ENCODE results near the gene PCF11.
"Not testable (repeated sequence)": the region's sequence is repeated elsewhere in the genome, so short reads cannot be mapped to it uniquely, and the experiment has no call there.

Gene PCF11

DNA sequence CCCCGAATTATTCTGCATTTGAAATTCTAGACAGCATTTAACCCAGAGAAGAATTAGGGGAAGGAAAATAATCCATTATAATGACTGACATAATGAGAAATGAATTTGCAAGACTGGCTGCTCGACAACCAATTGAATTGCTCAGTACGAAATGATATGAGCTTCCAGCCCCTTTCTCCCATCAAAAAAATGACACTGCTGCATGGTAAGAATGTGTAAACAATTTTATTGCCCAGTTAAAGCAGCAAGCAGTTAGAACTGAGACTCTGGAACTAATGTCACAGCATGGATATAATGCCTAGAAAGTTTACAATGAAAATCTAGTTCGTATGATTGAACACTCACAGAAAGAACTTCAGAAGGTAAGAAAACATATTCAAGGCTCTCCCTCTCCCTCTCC is 24.7 kb upstream of the PCF11 start:
- Mint-ChIP-seq H3K27me3 (no peaks in the 10 kb centered on the region), H3K9me3 (no peaks in the 10 kb centered on the region), H3K36me3 (ENCODE audit: low read depth) (no peaks in the 10 kb centered on the region), H3K27ac (no peak overlapping the region), H3K4me3 (no peak overlapping the region), H3K4me1 (ENCODE audit: low read depth) (no peaks in the 10 kb centered on the region)
- DNase-seq = no peak

DNA sequence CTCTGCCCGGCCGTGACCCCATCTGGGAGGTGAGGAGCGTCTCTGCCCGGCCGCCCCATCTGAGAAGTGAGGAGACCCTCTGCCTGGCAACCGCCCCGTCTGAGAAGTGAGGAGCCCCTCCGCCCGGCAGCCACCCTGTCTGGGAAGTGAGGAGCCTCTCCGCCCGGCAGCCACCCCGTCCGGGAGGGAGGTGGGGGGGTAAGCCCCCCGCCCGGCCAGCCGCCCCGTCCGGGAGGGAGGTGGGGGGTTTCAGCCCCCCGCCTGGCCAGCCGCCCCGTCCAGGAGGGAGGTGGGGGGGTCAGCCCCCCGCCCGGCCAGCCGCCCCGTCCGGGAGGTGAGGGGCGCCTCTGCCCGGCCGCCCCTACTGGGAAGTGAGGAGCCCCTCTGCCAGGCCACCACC is 23.7 kb upstream of the PCF11 start:
- not testable (repeated sequence) for H3K9me3 Mint-ChIP-seq; H3K27me3 Mint-ChIP-seq; H3K4me1 Mint-ChIP-seq (ENCODE audit: low read depth); H3K4me3 Mint-ChIP-seq; H3K27ac Mint-ChIP-seq; H3K36me3 Mint-ChIP-seq (ENCODE audit: low read depth); DNase-seq

DNA sequence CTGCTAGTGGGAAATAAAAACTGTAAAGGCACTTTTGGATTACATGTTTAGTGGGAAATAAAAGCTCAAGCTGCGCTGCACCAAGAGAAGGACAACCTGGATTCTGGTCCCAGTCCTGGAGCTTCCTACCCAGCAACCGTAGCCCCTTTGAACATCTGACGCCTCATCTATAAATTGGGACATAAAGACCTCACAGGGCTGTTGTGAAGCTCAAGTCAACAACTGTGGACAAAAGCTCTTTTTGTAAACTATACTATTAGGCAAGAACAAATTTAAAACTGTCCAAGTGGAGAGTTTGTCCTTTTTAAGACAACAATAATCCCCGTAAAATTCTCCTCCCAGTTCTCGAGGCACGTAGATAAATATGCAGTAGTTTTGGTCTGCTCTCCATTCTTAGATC is 17.6 kb upstream of the PCF11 start:
- H3K27me3 Mint-ChIP-seq = no peaks in the 10 kb centered on the region
- H3K9me3 Mint-ChIP-seq = no peaks in the 10 kb centered on the region
- DNase-seq = no peak
- no peak overlapping the region for H3K27ac Mint-ChIP-seq
- no peaks in the 10 kb centered on the region for H3K4me1 Mint-ChIP-seq (ENCODE audit: low read depth)
- H3K36me3 Mint-ChIP-seq (ENCODE audit: low read depth) = no peaks in the 10 kb centered on the region
- no peak overlapping the region for H3K4me3 Mint-ChIP-seq

DNA sequence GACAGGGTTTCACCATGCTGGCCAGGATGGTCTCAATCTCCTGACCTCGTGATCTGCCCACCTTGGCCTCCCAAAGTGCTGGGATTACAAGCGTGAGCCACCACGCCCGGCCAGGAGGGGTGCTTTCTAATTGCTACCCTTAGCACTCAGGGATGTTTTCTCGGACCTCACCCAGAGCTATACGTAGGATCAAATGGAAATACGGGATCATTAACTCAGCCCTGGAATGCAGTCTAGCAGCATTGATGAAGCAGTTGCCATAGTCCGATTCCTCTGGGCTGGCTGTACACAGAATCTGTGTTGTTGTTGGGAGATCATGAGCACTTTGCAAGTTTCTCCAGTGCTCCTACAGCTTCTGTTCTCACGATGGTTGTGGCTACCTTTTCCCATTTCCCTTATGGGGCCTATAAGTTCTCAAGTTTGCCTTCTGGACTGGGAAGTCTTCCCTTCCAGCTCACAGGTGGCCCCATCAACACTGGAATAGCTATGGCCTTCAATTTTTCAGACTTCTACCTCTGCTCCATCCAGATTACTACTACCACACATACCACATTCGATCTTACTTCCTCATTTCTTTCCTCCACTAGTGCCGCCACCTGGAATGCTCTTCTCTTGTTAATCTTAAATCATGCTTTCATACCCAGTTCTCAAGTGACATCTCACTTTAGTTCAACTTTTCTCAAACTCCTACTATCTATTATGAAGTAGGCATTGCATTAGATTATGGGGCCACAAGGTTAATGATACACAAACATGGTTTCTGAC is 16.1 kb upstream of the PCF11 start:
- Mint-ChIP-seq H3K4me1 (ENCODE audit: low read depth) (no peaks in the 10 kb centered on the region), H3K4me3 (no peak overlapping the region), H3K9me3 (no peaks in the 10 kb centered on the region), H3K36me3 (ENCODE audit: low read depth) (no peaks in the 10 kb centered on the region), H3K27ac (no peak overlapping the region), H3K27me3 (no peaks in the 10 kb centered on the region)
- DNase-seq = no peak

DNA sequence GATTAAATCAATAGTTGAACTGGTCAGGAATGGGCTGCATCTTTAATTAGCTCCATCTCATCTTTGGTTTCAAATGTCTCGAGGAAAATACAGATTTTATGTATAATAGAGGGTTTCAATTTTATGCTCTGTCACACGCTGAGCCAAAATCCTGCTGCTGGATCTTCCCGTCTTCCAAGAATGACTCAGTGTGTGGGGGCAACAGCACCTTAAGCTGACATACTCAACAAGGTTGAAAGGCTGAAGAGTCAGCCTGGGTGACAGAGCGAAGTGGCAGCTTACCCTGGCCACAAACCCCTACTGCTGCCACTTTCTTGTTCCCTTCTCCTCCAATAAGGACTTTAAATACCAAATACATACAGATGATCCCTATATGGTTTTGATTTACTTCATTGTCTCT is 9.0 kb upstream of the PCF11 start:
- H3K36me3 Mint-ChIP-seq (ENCODE audit: low read depth) = no peaks in the 10 kb centered on the region
- no peak overlapping the region for H3K4me3 Mint-ChIP-seq
- H3K27ac Mint-ChIP-seq = no peak overlapping the region
- DNase-seq = no peak
- no peaks in the 10 kb centered on the region for H3K9me3 Mint-ChIP-seq
- H3K27me3 Mint-ChIP-seq = no peaks in the 10 kb centered on the region
- peaks cover 4% of the 10 kb centered on the region for H3K4me1 Mint-ChIP-seq (ENCODE audit: low read depth)

DNA sequence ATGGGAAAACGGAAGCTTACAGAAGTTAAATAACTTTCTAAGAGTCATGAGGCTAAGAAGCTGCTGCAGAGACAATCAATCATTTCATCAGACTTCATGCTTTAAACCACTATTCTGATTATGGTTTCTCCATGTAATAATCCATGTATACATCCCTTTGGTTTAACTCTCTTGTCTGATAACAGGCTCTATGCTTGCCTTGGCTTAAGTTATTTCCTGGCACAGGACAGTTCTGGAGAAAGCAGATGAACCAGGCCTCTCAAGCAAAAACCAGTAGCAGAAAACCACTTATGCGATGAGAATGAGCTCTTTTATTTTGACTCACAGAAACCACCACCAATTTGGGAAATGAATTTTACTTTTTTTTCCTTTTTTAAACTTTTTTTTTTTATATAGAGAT is 6.5 kb upstream of the PCF11 start:
- Mint-ChIP-seq H3K27me3 (no peaks in the 10 kb centered on the region), H3K9me3 (no peaks in the 10 kb centered on the region), H3K36me3 (ENCODE audit: low read depth) (no peaks in the 10 kb centered on the region), H3K4me3 (no peak overlapping the region), H3K27ac (no peak overlapping the region), H3K4me1 (ENCODE audit: low read depth) (peaks cover 9% of the 10 kb centered on the region)
- DNase-seq = no peak

DNA sequence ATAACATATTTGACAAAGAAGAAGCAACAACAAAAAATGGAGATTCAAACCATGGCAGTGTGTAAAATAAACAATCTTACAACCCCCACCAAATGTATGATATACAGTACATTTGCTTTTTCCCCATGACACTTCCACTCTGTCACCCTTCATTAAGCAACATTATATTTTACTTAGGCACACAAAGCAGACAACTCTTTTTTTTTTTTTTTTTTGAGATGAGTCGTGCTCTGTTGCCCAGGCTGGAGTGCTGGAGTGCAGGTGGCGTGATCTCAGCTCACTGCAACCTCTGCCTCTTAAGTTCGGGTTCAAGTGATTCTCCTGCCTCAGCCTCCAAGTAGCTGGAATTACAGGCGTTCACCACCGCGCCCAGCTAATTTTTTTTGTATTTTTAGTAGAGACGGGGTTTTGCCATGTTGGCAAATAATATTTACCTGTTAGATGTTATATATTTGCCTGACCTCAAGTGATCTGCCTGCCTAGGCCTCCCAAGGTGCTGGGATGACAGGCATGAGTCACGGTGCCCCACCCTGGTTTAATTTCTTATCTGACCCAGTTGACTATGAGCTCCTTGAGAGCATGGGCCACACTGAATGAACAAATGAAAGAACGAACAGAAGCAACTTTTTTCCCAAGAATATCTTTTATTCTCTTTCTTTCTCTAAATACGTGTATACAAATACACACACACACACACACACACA is 5.5 kb upstream of the PCF11 start:
- no peaks in the 10 kb centered on the region for H3K27me3 Mint-ChIP-seq
- H3K9me3 Mint-ChIP-seq = no peaks in the 10 kb centered on the region
- no peak overlapping the region for H3K4me3 Mint-ChIP-seq

DNA sequence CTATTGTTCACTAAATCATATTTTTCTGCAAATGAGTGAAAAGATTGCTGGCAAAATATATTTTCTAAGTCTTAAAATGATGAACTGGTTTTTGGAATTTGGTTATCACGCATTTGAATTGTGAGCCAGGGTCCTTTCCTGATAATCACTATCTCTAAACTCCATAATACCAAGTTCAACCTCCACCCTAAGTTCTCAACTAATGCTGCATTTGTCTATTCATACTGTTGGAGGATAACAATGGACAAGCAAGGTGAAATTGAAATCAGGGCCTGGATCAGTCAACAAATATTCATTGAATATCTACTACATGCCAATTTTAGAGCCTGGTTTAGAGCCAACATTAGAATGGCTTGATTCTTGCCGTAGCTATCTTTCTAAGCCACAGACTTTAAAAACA is 4.7 kb upstream of the PCF11 start:
- no peaks in the 10 kb centered on the region for H3K27me3 Mint-ChIP-seq
- H3K36me3 Mint-ChIP-seq (ENCODE audit: low read depth) = peaks cover 10% of the 10 kb centered on the region
- no peak for DNase-seq
- H3K9me3 Mint-ChIP-seq = no peaks in the 10 kb centered on the region
- no peak overlapping the region for H3K4me3 Mint-ChIP-seq
- H3K27ac Mint-ChIP-seq = no peak overlapping the region
- H3K4me1 Mint-ChIP-seq (ENCODE audit: low read depth) = peaks cover 13% of the 10 kb centered on the region

More for the DNA sequence above, 5.5 kb upstream of the PCF11 start:
- Mint-ChIP-seq H3K27ac (no peak overlapping the region), H3K4me1 (ENCODE audit: low read depth) (peaks cover 13% of the 10 kb centered on the region), H3K36me3 (ENCODE audit: low read depth) (peaks cover 5% of the 10 kb centered on the region)
- DNase-seq = no peak

DNA sequence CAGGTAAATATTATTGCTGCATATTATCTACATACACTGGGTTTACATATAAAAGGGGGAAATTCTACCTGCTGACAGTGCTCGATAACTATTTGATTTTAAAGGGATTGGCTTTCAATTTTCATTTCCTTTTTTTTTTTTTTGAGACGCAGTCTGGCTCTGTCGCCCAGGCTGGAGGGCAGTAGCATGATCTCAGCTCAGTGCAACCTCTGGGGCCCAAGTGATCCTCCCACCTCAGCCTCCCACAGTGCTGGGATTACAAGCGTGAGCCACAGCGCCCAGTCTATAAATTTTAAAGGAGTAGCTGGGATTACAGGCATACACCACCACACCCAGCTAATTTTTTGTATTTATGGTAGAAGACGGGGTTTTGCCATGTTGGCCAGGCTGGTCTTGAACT is 3.2 kb upstream of the PCF11 start:
- H3K9me3 Mint-ChIP-seq = no peaks in the 10 kb centered on the region
- no peaks in the 10 kb centered on the region for H3K27me3 Mint-ChIP-seq
- peaks cover 24% of the 10 kb centered on the region for H3K36me3 Mint-ChIP-seq (ENCODE audit: low read depth)
- no peak overlapping the region for H3K27ac Mint-ChIP-seq
- peaks cover 13% of the 10 kb centered on the region for H3K4me1 Mint-ChIP-seq (ENCODE audit: low read depth)
- no peak overlapping the region for H3K4me3 Mint-ChIP-seq
- DNase-seq = no peak

DNA sequence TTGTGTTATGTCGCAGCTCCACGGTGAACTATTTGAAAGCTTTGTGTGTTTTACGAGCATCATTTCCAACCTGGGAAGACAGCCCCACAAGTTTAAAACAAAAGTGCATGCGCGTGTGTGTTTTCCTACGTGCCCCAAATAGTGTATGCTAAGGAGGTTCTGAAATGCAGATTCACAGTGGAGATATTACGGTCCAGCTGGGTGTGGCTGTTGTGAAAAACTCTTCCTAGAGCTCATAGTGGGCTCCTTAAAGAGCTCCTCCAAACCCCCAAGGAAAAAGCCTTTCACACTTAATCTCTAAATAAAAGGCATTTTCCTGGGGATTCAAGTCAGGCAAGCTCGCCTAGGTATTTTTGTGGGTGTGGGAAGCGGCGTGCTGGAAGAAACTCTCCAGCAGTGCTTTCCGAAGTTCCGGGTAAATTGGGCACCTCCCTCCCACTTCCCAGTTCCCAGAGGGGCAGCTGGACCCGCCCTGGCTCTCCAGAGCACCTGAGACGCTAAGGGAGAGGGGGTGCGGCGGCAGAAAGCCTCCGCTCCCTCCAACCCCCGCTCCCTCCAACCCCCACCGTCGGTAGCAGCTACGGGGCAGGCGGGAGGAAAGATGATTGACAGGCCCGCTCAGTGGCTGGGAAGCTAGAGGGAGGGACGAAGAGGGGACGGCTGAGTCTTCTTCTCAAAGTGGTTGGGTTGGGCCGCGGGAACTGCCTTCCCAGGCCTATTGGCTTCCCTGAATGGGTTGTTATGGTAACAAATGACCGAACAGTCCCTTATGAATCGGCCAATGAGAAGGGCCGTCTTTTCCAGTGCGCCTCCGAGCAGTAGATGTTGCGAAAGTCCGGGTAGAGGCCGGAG is 561 bp upstream of the PCF11 start:
- no peaks in the 10 kb centered on the region for H3K27me3 Mint-ChIP-seq
- DNase-seq = peak; percentile 96
- H3K9me3 Mint-ChIP-seq = no peaks in the 10 kb centered on the region
- peak overlapping the region; percentile 100 for H3K4me3 Mint-ChIP-seq
- H3K27ac Mint-ChIP-seq = peak overlapping the region; percentile 100
- peaks cover 50% of the 10 kb centered on the region for H3K36me3 Mint-ChIP-seq (ENCODE audit: low read depth)
- peaks cover 28% of the 10 kb centered on the region for H3K4me1 Mint-ChIP-seq (ENCODE audit: low read depth)

DNA sequence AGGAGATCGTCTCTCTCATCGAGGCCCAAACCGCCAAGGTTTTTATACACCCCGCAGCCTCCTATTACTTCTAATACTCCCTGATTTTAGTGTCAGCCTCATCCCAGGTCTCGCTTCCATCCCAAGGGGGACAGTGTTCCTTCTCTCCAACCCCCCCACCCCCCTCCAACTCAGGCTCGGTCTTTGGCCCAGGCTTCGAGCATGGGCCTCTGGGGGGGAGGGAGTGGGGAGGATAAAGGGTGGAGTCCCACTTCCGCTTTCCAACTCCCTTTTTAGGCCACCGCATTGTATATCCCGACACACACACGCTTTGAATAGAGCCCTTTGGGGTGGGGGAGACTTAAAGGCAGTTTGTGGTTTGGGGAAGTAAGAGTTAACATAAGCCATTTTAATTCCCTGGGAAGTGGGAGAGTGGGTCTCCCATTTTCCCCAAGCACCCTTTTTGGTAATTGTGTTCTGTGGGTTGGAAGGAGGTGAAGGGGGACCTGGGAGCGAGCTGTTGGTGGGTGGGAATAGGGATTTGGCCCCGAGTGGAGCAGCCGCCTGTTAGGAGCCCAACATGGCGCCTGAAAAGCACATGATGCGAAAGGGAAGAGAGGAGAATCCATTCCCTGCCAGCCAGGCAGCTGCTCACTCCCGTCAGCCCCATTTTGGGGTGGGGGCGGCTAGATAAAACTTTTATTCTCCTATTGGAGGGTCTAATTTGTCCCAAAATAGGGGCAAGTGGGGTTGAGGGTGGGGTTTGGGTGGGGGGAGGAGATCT is 844 bp downstream of the PCF11 start:
- H3K36me3 Mint-ChIP-seq (ENCODE audit: low read depth) = peaks cover 64% of the 10 kb centered on the region
- H3K27me3 Mint-ChIP-seq = no peaks in the 10 kb centered on the region
- peak; percentile 76 for DNase-seq
- H3K4me3 Mint-ChIP-seq = peak overlapping the region; percentile 100
- H3K9me3 Mint-ChIP-seq = no peaks in the 10 kb centered on the region
- peak overlapping the region; percentile 100 for H3K27ac Mint-ChIP-seq
- H3K4me1 Mint-ChIP-seq (ENCODE audit: low read depth) = peaks cover 42% of the 10 kb centered on the region

DNA sequence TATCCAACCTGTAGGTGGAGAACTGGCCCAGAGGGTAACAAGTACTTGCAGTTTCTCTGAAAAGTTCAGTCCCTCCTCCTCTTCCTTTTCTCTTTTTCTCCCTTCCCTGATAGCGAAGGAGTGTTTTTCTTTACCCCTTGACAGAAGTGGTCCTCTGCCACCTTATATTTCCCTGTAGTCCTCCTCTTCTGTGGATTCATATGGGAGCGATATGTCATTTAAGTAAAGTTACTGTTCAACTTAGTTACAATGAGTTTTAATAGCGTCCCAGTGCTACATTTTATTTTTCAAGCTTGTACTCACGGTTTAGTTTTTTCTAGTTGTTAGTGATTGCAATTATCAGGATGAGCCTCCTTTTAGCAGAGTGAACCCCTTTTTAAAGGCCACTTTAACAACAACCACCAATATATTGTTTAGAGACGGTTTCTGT is 1.4 kb downstream of the PCF11 start:
- peak overlapping the region; percentile 100 for H3K27ac Mint-ChIP-seq
- H3K36me3 Mint-ChIP-seq (ENCODE audit: low read depth) = peaks cover 69% of the 10 kb centered on the region
- no peak for DNase-seq
- peak overlapping the region; percentile 100 for H3K4me3 Mint-ChIP-seq
- H3K27me3 Mint-ChIP-seq = no peaks in the 10 kb centered on the region
- no peaks in the 10 kb centered on the region for H3K9me3 Mint-ChIP-seq
- H3K4me1 Mint-ChIP-seq (ENCODE audit: low read depth) = peaks cover 46% of the 10 kb centered on the region

DNA sequence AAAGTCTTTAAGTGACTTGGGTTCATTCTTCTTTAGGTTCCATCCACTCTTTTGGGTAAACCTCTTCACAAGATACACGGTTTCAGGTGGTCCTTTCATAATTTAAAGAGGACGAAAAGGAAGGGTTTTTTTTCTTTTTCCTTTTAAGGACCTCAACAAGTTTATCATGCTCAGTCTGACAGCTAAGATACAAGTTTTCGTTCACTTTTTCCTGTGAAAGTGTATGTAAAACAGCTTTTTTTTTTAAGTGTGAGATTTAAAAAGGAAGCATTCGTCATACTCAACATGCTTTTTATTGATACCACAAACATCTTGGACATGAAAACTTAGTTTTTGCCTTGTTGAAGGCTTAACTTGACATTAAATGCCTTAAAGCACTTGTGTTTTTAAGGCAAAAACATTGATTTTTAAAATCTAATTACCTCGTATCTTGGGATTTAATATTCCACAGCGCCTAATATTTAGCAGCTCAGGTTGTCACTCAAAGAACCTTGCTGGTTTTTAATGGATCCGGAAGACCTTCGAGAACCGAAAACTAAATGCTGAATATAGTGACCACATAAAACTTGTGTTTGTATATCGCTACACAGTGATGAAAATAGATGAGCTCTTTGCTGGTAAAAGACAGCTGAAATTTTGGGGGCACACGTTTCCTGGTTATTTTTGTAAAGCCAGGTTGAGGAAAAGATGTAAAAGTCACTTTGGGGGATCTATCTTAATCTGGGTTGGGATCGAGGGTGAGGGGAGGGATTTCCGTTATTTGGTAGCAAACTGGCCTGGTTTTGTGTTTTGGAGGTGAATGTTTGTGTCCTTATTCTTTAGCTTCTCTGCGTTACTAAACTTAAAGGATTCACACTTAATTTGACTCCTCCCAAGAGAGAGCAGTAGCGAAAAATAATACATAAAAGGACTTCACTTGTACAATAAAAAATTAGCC is 2.3 kb downstream of the PCF11 start:
- H3K4me1 Mint-ChIP-seq (ENCODE audit: low read depth) = peaks cover 51% of the 10 kb centered on the region
- DNase-seq = no peak

More for the DNA sequence above, 2.3 kb downstream of the PCF11 start:
- H3K4me3 Mint-ChIP-seq = peak overlapping the region; percentile 100
- no peaks in the 10 kb centered on the region for H3K9me3 Mint-ChIP-seq
- peak overlapping the region; percentile 100 for H3K27ac Mint-ChIP-seq
- no peaks in the 10 kb centered on the region for H3K27me3 Mint-ChIP-seq
- H3K36me3 Mint-ChIP-seq (ENCODE audit: low read depth) = peaks cover 77% of the 10 kb centered on the region

Measured in activated T-cell treated with anti-CD3 and anti-CD28 coated beads, Interleukin-2, amount 50 U/mL, for 24 hours (primary cell).